Nucleus accumbens (tissue), 56 donors: ENCODE measurements around the gene ARL4A.

Source experiments
- DNase-seq, 56 donors: peaks; one replicate each; lab custom pipeline; 2025; lab: John Stamatoyannopoulos, UW

ARL4A gene

GRCh38 chr7:12695965-12696364 is 8.5 kb downstream of the ARL4A start:
- DNase-seq, result no peak

- DNase-seq, result no peak
Measured at GRCh38 chr7:12699299-12699698, 11.9 kb downstream of the ARL4A start.

- DNase-seq, result no peak
Measured at GRCh38 chr7:12701433-12701832, 14.0 kb downstream of the ARL4A start.

- no peak for DNase-seq
Measured at GRCh38 chr7:12703881-12704280, 16.4 kb downstream of the ARL4A start.

- DNase-seq, result no peak
Measured at GRCh38 chr7:12705878-12706277, 18.4 kb downstream of the ARL4A start.

- DNase-seq, result no peak
Measured at GRCh38 chr7:12706900-12707536, 19.6 kb downstream of the ARL4A start.

GRCh38 chr7:12708314-12708713 is 20.9 kb downstream of the ARL4A start:
- DNase-seq, result no peak

- DNase-seq, result no peak
Measured at GRCh38 chr7:12709726-12710502, 22.5 kb downstream of the ARL4A start.

GRCh38 chr7:12711124-12711523 is 23.7 kb downstream of the ARL4A start:
- DNase-seq, result no peak

- DNase-seq, result no peak
Measured at GRCh38 chr7:12712236-12712635, 24.8 kb downstream of the ARL4A start.

GRCh38 chr7:12713625-12714378 is 26.4 kb downstream of the ARL4A start:
- no peak for DNase-seq

GRCh38 chr7:12714379-12714737 is 26.9 kb downstream of the ARL4A start:
- DNase-seq, result no peak

- DNase-seq, result peak in 21 of 56 donors; percentile 2 to 55 (median 12)
Measured at GRCh38 chr7:12715372-12716133, 28.1 kb downstream of the ARL4A start.

GRCh38 chr7:12716134-12716681 is 28.8 kb downstream of the ARL4A start:
- no peak for DNase-seq

GRCh38 chr7:12716722-12717121 is 29.3 kb downstream of the ARL4A start:
- no peak for DNase-seq

GRCh38 chr7:12719141-12719919 is 31.9 kb downstream of the ARL4A start:
- peak in 2 of 56 donors; percentile 8 to 31 for DNase-seq

GRCh38 chr7:12719981-12720865 is 32.8 kb downstream of the ARL4A start:
- no peak for DNase-seq

- no peak for DNase-seq
Measured at GRCh38 chr7:12721286-12721830, 33.9 kb downstream of the ARL4A start.
